Parathyroid adenoma (tissue), 2 donors: ENCODE measurements around the gene CRB1.

ENCODE experiments used
- H2AFZ ChIP-seq: fragments of 300-600 bp; sonication (generic); one replicate; pipeline ENCODE4 v1.7.0; 2017; ENCODE audit warnings: antibody characterized with exemption, mild to moderate bottlenecking
- H3K27ac ChIP-seq: fragments of 300-600 bp; sonication (generic); one replicate; pipeline ENCODE4 v1.7.0; 2017
- H3K27me3 ChIP-seq: fragments of 300-600 bp; sonication (generic); one replicate; pipeline ENCODE4 v1.7.0; 2017; ENCODE audit warnings: low read length; ENCODE audit not compliant: control insufficient read depth, insufficient read depth
- H3K36me3 ChIP-seq: fragments of 300-600 bp; sonication (generic); one replicate; pipeline ENCODE4 v1.7.0; 2017; ENCODE audit warnings: low read length; ENCODE audit not compliant: control insufficient read depth, insufficient read depth
- H3K4me1 ChIP-seq: fragments of 300-600 bp; sonication (generic); one replicate; pipeline ENCODE4 v1.7.0; 2017; ENCODE audit warnings: control low read depth
- H3K4me2 ChIP-seq: fragments of 300-600 bp; sonication (generic); one replicate; pipeline ENCODE4 v1.7.0; 2017; ENCODE audit warnings: low read length
- H3K4me3 ChIP-seq: fragments of 300-600 bp; sonication (generic); one replicate; pipeline ENCODE4 v1.7.0; 2017; ENCODE audit warnings: low read depth, low read length
- H3K79me2 ChIP-seq: fragments of 300-600 bp; sonication (generic); one replicate; pipeline ENCODE4 v1.7.0; 2017; ENCODE audit warnings: control low read depth
- H3K9ac ChIP-seq: fragments of 300-600 bp; sonication (generic); one replicate; pipeline ENCODE4 v1.7.0; 2017; ENCODE audit warnings: mild to moderate bottlenecking
- H3K9me3 ChIP-seq: fragments of 300-600 bp; sonication (generic); one replicate; pipeline ENCODE4 v1.7.0; 2017; ENCODE audit warnings: low read length; ENCODE audit not compliant: control insufficient read depth
- CTCF ChIP-seq: fragments of 300-600 bp; sonication (generic); IDR thresholded peaks from one replicate; pipeline ENCODE4 v1.7.0; 2017; ENCODE audit warnings: antibody characterized with exemption, mild to moderate bottlenecking
- donor health status: primary hyperparathyroidism.

CRB1 gene

GRCh38 chr1:197441999-197442414, 174.0 kb downstream of the CRB1 start:
- H3K4me2 ChIP-seq = no peak overlapping the region
- H2AFZ ChIP-seq = no peak overlapping the region
- no peaks in the 10 kb centered on the region for H3K9me3 ChIP-seq
- H3K36me3 ChIP-seq = no peaks in the 10 kb centered on the region
- no peak for TF ChIP-seq CTCF
- H3K27me3 ChIP-seq = no peaks in the 10 kb centered on the region
- H3K9ac ChIP-seq = no peak overlapping the region
- H3K27ac ChIP-seq = no peak overlapping the region
- no peaks in the 10 kb centered on the region for H3K79me2 ChIP-seq
- H3K4me3 ChIP-seq = no peak overlapping the region
- H3K4me1 ChIP-seq = no peaks in the 10 kb centered on the region

- Histone ChIP-seq H3K36me3 (no peaks in the 10 kb centered on the region), H3K27me3 (no peaks in the 10 kb centered on the region), H3K9ac (no peak overlapping the region), H3K4me3 (no peak overlapping the region), H2AFZ (no peak overlapping the region), H3K4me1 (no peaks in the 10 kb centered on the region), H3K9me3 (no peaks in the 10 kb centered on the region), H3K79me2 (no peaks in the 10 kb centered on the region), H3K27ac (no peak overlapping the region), H3K4me2 (no peak overlapping the region)
- no peak for TF ChIP-seq CTCF
Measured at GRCh38 chr1:197444755-197445154, 176.7 kb downstream of the CRB1 start.

- no peak overlapping the region for H3K9ac ChIP-seq
- no peak overlapping the region for H2AFZ ChIP-seq
- H3K27me3 ChIP-seq = no peaks in the 10 kb centered on the region
- H3K27ac ChIP-seq = no peak overlapping the region
- H3K4me2 ChIP-seq = no peak overlapping the region
- no peak for TF ChIP-seq CTCF
- no peaks in the 10 kb centered on the region for H3K79me2 ChIP-seq
- no peaks in the 10 kb centered on the region for H3K36me3 ChIP-seq
- H3K9me3 ChIP-seq = no peaks in the 10 kb centered on the region
- H3K4me1 ChIP-seq = no peaks in the 10 kb centered on the region
- no peak overlapping the region for H3K4me3 ChIP-seq
Measured at GRCh38 chr1:197448121-197448779, 180.2 kb downstream of the CRB1 start.

- no peaks in the 10 kb centered on the region for H3K4me1 ChIP-seq
- H3K27me3 ChIP-seq = no peaks in the 10 kb centered on the region
- no peak overlapping the region for H3K9ac ChIP-seq
- H2AFZ ChIP-seq = no peak overlapping the region
- no peak for TF ChIP-seq CTCF
- no peaks in the 10 kb centered on the region for H3K36me3 ChIP-seq
- no peaks in the 10 kb centered on the region for H3K79me2 ChIP-seq
- no peaks in the 10 kb centered on the region for H3K9me3 ChIP-seq
- H3K27ac ChIP-seq = no peak overlapping the region
- H3K4me2 ChIP-seq = no peak overlapping the region
- H3K4me3 ChIP-seq = no peak overlapping the region
Measured at GRCh38 chr1:197451381-197451780, 183.3 kb downstream of the CRB1 start.

DNA sequence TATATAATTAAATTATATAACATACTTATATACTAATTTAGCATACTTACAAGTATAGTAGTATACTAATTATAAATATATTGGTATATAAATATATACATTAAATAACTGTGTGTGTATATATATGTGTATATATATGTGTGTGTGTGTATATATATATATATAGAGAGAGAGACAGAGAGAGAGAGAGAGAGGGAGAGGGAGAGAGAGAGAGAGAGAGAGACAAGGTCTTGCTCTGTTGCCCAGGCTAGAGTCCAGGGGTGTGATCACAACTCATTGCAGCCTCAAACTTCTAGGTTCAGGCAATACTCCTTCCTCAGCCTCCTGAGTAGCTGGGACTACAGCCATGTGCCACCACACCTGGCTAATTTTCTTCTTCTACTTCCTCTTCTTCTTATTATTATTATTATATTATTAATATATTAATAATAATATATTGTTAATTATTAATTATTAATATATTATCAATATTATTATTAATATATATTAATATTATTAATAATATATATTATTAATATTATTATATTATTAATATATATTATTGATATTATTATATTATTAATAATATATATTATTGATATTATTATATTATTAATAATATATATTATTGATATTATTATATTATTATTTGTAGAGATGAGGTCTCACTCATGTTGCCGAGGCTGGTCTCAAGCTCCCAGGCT, 185.5 kb downstream of the CRB1 start:
- no peaks in the 10 kb centered on the region for H3K27me3 ChIP-seq
- no peak overlapping the region for H3K4me3 ChIP-seq
- H3K4me2 ChIP-seq = no peak overlapping the region
- H3K27ac ChIP-seq = no peak overlapping the region
- TF ChIP-seq CTCF = no peak
- H3K9me3 ChIP-seq = no peaks in the 10 kb centered on the region
- no peaks in the 10 kb centered on the region for H3K4me1 ChIP-seq
- H3K9ac ChIP-seq = no peak overlapping the region
- no peak overlapping the region for H2AFZ ChIP-seq
- H3K79me2 ChIP-seq = no peaks in the 10 kb centered on the region
- no peaks in the 10 kb centered on the region for H3K36me3 ChIP-seq
